Left renal pelvis (tissue), 4 donors: ENCODE results near the gene ECSCR. TPM values are rescaled to one million over a fixed set of nuclear protein-coding genes. Genes with fewer than 3 reads are reported as not detected.
"Not testable (repeated sequence)": the region's sequence is repeated elsewhere in the genome, so short reads cannot be mapped to it uniquely, and the experiment has no call there.

Experiments used
- DNase-seq, 4 donors: peaks; one replicate each; pipeline ENCODE4 v3.0.0-alpha.2; 2013; ENCODE audit warnings: low read depth in 4 of 4, low spot score in 3 of 4
- polyA plus RNA-seq, 4 donors: library from polyadenylated mRNA; unstranded; fragments of 120-200 nt; gene quantifications; one replicate each; pipeline ENCODE4 v1.2.1, GENCODE V29; 2013; ENCODE audit not compliant: insufficient read length in 4 of 4

ECSCR gene
- polyA plus RNA-seq, 4 donors, result 21.5 to 26.3 (median 23.4) TPM

- DNase-seq, result no peak
Measured at GRCh38 chr5:139414581-139415130, 47.9 kb downstream of the ECSCR start.

GRCh38 chr5:139413963-139414362 is 48.6 kb downstream of the ECSCR start:
- no peak for DNase-seq

DNA sequence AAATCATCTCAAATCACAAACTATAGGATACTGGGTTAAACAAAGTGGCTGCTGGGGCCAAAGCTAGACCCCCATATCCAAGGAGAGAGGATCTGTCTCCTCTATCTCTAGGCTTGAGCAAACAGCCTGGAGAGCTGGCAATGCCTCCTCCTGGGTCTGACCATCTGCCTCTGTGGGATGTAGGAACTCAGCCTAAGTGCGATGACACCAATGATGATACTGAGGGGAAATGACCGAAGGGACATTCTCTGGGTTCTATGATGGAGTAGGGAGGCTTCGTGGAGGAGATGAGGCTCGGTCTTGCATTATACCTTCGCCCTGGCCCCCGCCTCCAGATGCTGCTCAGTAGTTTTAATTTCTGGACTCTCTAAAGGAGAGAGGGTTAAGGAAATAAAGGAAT is 49.4 kb downstream of the ECSCR start:
- no peak for DNase-seq

- DNase-seq, result no peak
Measured at GRCh38 chr5:139410993-139411828, 51.3 kb downstream of the ECSCR start.

- no peak for DNase-seq
Measured at GRCh38 chr5:139410121-139410992, 52.2 kb downstream of the ECSCR start.

GRCh38 chr5:139409116-139409515 is 53.4 kb downstream of the ECSCR start:
- not testable (repeated sequence) for DNase-seq

DNA sequence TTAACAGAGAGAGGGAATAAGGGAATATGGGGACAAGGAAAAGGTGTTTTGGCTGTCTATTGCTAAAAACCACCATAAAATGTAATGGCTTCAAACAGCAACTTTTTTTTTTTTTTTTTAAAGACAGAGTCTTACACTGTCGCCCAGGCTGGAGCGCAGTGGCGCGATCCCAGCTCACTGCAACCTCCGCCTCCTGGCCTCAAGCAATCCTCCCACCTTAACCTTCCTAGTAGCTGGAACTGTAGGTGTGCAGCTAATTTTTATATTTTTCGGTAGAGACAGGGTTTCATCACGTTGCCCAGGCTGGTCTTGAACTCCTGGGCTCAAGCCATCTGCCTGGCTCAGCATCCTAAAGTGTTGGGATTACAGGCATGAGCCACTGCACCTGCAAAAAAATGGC is 54.4 kb downstream of the ECSCR start:
- DNase-seq, result no peak

GRCh38 chr5:139407517-139407916 is 55.0 kb downstream of the ECSCR start:
- no peak for DNase-seq

DNA sequence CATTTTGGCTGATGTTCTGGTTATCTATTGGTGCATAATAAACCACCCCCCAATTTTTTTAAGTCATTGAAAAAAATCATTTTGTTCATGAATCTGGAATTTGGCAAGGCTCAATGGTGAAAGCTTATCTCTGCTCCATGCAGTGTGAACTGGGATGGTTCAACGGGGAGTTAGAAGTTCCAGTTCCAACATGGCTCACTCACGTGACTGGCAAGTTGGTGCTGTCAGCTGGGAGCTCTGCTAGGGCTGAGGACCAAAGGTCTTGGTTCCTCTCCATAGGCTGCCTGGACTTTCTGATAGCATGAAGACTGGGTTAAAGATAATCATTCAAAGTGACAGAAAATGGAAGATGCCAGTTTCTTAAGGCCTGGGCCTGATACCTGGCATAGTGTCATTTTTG is 55.6 kb downstream of the ECSCR start:
- DNase-seq, result no peak

GRCh38 chr5:139404484-139404840 is 58.1 kb downstream of the ECSCR start:
- no peak for DNase-seq

GRCh38 chr5:139403787-139404483 is 58.6 kb downstream of the ECSCR start, which contains the start of gene SPATA24:
SPATA24 (minus strand) TSS chr5:139404089; CDS start chr5:139404060, 29 bp downstream.
- peak; percentile 89 to 96 (median 95) for DNase-seq

DNA sequence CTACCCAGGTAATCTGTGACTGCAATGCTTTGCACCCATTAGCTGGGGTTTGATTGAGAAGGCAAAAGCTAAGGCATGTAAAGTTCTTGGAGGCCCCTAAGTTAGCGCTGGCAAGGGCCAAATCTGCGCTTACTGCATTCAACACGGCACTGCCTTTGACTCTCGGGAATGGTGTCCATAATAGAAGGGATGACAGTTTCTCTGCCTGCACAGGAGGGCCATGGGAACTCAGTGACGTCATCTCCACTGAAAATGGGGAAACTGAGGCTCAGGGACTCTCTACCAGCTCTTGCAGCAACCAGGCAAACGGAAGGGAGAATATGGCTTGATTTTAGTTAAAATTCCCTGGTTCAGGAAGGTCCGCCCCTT is 59.1 kb downstream of the ECSCR start:
- no peak for DNase-seq

GRCh38 chr5:139402561-139403158 is 59.9 kb downstream of the ECSCR start:
- DNase-seq, result no peak

GRCh38 chr5:139401546-139401945 is 61.0 kb downstream of the ECSCR start:
- no peak for DNase-seq

DNA sequence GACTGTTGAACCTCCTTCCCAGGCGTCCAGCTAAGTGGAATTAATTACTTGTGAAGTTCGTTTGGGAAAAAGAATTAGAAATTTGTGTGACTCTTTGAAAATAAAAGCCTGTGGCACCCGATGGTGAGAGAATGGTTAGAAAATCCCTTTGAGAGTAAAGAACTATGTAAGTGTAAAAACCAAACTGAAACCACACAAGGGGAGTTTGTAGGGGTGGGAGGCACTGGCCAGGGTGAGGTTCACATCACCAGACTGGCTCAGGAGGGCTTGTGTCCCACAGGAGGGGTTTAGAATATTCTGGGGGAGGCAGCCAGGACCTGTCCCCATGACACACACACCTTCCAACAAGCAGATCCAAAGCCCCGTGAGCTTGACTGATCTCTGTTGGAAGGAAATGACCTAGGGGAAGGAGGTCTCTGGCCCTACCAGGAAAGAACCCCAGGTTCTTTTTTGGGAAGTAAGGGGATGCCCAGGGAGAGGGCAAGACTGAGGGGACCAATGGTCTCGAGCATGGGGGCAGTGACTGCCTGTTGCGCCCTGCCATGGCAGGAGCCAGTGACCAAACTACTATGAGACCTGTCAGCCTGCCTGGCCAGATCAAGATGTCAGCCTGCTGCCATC is 62.9 kb downstream of the ECSCR start:
- DNase-seq, result no peak

Other genes with a start within 250 kb of the ECSCR start
- 100 to 1,000 TPM; 547 to 863 (median 659) TPM for gene MATR3, start 169.0 kb downstream of the ECSCR start, polyA plus RNA-seq
- gene PAIP2, start 120.9 kb downstream of the ECSCR start, polyA plus RNA-seq, result 100 to 1,000 TPM; 158 to 203 (median 186) TPM
- gene SLC23A1, start 79.4 kb downstream of the ECSCR start, polyA plus RNA-seq, result 10 to 100 TPM in 2 of 4 donors, 1 to 10 TPM in 2; 1.1 to 16.8 (median 11.9) TPM
- gene MZB1, start 72.8 kb downstream of the ECSCR start, polyA plus RNA-seq, result under 1 TPM; 0.22 to 0.90 (median 0.32) TPM
- 1 to 10 TPM in 3 of 4 donors, under 1 TPM in 1; 0.56 to 2.8 (median 2.1) TPM for gene PROB1, start 67.6 kb downstream of the ECSCR start, polyA plus RNA-seq
- 10 to 100 TPM in 2 of 4 donors, 1 to 10 TPM in 2; 2.7 to 14.4 (median 11.6) TPM for gene SPATA24, start 58.7 kb downstream of the ECSCR start, polyA plus RNA-seq
- 10 to 100 TPM; 24.0 to 35.0 (median 32.9) TPM for gene DNAJC18, start 23.2 kb downstream of the ECSCR start, polyA plus RNA-seq
- gene SMIM33, start 8.3 kb upstream of the ECSCR start, polyA plus RNA-seq, result under 1 TPM in 2 of 4 donors, not detected in 2; 0.07 to 0.08 TPM
- 10 to 100 TPM; 29.6 to 65.9 (median 33.6) TPM for gene STING1, start 20.0 kb upstream of the ECSCR start, polyA plus RNA-seq
- gene UBE2D2, start 98.6 kb upstream of the ECSCR start, polyA plus RNA-seq, result 100 to 1,000 TPM; 144 to 207 (median 171) TPM
- gene CXXC5, start 185.6 kb upstream of the ECSCR start, polyA plus RNA-seq, result 100 to 1,000 TPM in 3 of 4 donors, 10 to 100 TPM in 1; 36.2 to 215 (median 213) TPM